GM18858 (cell line): Measurements from ENCODE around the gene LRFN4.

Experiments
- ATAC-seq: cut with Tn5 transposase; IDR thresholded peaks from one replicate; pipeline ENCODE4 v1.9.1; 2021; ENCODE audit not compliant: unreplicated experiment

The LRFN4 gene

GRCh38 chr11:66858186-66858938 lies 1.5 kb downstream of the LRFN4 start:
- ATAC-seq: no peak

- no peak for ATAC-seq
Observed at GRCh38 chr11:66858939-66859685, 2.2 kb downstream of the LRFN4 start.

GRCh38 chr11:66859686-66860448 lies 3.0 kb downstream of the LRFN4 start:
- ATAC-seq: no peak

- no peak for ATAC-seq
Observed at GRCh38 chr11:66860449-66860831, 3.6 kb downstream of the LRFN4 start.

GRCh38 chr11:66861038-66861773 lies 4.3 kb downstream of the LRFN4 start:
- no peak for ATAC-seq

- ATAC-seq: no peak
Observed at GRCh38 chr11:66861774-66862558, 5.1 kb downstream of the LRFN4 start.

- ATAC-seq: no peak
Observed at GRCh38 chr11:66862559-66863037, 5.7 kb downstream of the LRFN4 start.

GRCh38 chr11:66863428-66864125 lies 6.7 kb downstream of the LRFN4 start:
- ATAC-seq: no peak

GRCh38 chr11:66864172-66864901 lies 7.5 kb downstream of the LRFN4 start:
- ATAC-seq: no peak

GRCh38 chr11:66864924-66865697 lies 8.2 kb downstream of the LRFN4 start:
- ATAC-seq: no peak

- ATAC-seq: no peak
Observed at GRCh38 chr11:66866007-66866406, 9.1 kb downstream of the LRFN4 start.

- ATAC-seq: no peak
Observed at GRCh38 chr11:66866511-66866986, 9.7 kb downstream of the LRFN4 start.

GRCh38 chr11:66867425-66868040 lies 10.7 kb downstream of the LRFN4 start:
- no peak for ATAC-seq

GRCh38 chr11:66868082-66868725 lies 11.3 kb downstream of the LRFN4 start:
- ATAC-seq: no peak

GRCh38 chr11:66868726-66869566 lies 12.1 kb downstream of the LRFN4 start:
- ATAC-seq: peak; percentile 47

GRCh38 chr11:66869567-66869870 lies 12.7 kb downstream of the LRFN4 start:
- no peak for ATAC-seq
